HAP-1 (cell line): ENCODE results near the gene STRBP.
"Not testable (repeated sequence)": the region's sequence is repeated elsewhere in the genome, so short reads cannot be mapped to it uniquely, and the experiment has no call there.

Experiments
- DNase-seq, 2 experiments: peaks; one replicate each; pipeline ENCODE4 v3.0.0-alpha.2; 2016 to 2020; ENCODE audit warnings: low spot score in 2 of 2
- H3K27me3 ChIP-seq: fragments of 250-450 bp; sonication (Bioruptor Pico); 2 replicates; pipeline ENCODE4 v1.5.1; 2020; ENCODE audit warnings: low read depth, mild to moderate bottlenecking, moderate library complexity
- H3K36me3 ChIP-seq: fragments of 250-450 bp; sonication (Bioruptor Pico); replicated peaks from 2 replicates; pipeline ENCODE4 v1.5.1; 2020; ENCODE audit warnings: mild to moderate bottlenecking
- H3K4me1 ChIP-seq: fragments of 250-450 bp; sonication (Bioruptor Pico); 2 replicates; pipeline ENCODE4 v1.5.1; 2020; ENCODE audit warnings: mild to moderate bottlenecking
- H3K4me3 ChIP-seq: fragments of 250-450 bp; sonication (Bioruptor Pico); 2 replicates; pipeline ENCODE4 v1.5.1; 2020; ENCODE audit warnings: mild to moderate bottlenecking, moderate library complexity
- H3K9me3 ChIP-seq: fragments of 250-450 bp; sonication (Bioruptor Pico); 2 replicates; pipeline ENCODE4 v1.5.1; 2020; ENCODE audit warnings: mild to moderate bottlenecking, moderate library complexity
- in situ Hi-C: fragments of 300-500 bp; cut with MboI; formaldehyde crosslinking; loops from 3 replicates; pipeline ENCODE4 v1.14.3; 2020; ENCODE audit warnings: low sequenced_read_pairs, inconsistent platforms, mixed read lengths

The STRBP gene

DNA sequence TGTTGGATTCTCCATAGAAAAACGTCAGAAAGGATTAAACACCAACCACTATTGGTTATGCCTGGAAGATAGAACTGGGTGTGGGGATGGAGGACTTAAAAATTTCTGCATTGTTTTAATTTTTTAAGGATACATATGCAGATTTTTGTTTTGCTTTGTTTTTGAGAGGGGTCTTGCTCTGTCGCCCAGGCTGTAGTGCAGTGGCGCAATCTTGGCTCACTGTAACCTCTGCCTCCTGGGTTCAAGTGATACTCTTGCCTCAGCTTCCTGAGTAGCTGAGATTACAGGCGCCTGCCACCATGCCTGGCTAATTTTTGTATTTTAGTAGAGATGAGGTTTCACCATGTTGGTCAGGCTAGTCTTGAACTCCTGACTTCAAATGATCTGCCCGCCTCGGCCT is 2.7 kb upstream of the STRBP start:
- H3K4me3 ChIP-seq, H3K36me3 ChIP-seq, DNase-seq, H3K27me3 ChIP-seq, H3K4me1 ChIP-seq, in situ Hi-C loops, H3K9me3 ChIP-seq: not testable (repeated sequence)

DNA sequence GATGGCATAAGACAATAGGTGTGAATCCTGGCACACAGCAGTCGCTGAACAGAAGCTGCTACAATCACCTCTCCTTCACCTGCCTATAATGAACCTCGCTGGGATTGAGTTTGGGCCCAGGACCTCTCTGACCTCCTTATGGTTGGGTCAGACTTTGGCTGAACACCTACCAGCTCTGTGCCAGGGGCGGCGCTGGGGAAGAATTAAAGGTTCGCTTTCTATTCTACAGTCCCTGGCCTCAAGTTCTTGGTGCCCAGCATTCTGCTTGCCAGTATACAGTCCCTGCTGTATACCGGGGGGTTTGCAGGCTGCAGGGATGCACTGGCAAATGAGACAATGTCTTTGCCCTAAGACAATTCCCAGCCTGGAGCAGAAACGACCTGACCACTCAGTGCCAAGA is 895 bp upstream of the STRBP start:
- Histone ChIP-seq H3K27me3 (no peaks in the 10 kb centered on the region), H3K36me3 (no peaks in the 10 kb centered on the region), H3K4me1 (peaks cover 14% of the 10 kb centered on the region), H3K9me3 (no peaks in the 10 kb centered on the region), H3K4me3 (peak overlapping the region; percentile 58)
- in situ Hi-C loops = no loop called here
- no peak for DNase-seq

DNA sequence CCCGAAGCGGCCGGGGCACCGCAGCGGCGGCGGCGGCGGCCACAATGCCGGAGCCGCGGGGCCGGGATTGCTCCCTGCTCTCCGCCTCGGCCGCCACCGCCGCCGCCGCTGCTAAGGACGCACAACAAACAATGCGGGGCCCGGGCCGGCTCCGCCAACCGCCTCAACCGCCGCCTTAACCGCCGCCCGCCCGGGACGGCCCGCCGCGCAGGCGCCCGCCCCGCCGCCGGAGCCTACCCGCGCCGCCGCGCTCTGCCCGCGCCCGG is 254 bp downstream of the STRBP start:
- in situ Hi-C loops = no loop called here
- H3K9me3 ChIP-seq = no peaks in the 10 kb centered on the region
- H3K4me1 ChIP-seq = peaks cover 16% of the 10 kb centered on the region
- no peaks in the 10 kb centered on the region for H3K27me3 ChIP-seq
- no peaks in the 10 kb centered on the region for H3K36me3 ChIP-seq
- H3K4me3 ChIP-seq = peak overlapping the region; percentile 51
- peak in 1 of 2 experiments; percentile 67 for DNase-seq

DNA sequence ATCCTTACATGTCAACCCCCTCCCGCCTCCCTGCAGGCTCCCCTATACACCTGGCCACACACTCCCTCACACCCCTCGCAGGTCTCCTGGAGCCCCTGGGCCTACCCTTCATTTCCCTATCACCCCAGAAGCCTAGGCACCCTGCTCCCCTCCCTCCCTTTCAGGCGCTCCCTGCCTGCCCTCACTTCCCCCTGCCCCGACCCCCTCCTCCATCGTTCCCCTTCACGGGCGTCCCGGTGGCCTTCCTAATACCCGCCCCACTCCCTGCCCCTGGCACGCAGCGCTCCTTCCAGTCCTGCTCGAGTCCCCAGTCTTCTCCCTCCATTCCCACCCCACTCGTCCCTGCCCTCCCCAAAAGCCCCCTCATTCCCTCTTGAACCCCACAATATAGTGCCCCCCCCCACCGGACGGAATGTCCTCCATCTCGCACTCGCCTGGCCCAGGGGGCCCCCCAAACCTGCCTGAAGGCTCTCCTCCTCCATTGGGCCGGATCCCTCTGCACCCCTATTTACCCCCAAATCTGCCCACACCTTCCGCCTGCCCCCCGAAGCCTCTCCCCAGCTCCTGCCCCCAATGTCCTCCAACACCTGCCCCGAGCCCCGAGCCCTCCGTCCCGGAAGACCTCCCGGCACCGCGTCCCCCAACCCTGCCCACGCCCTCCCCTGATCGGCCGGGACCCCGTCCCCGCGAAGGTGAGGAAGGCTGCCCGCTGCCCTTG is 746 bp downstream of the STRBP start:
- in situ Hi-C loops = no loop called here
- DNase-seq = peak in 1 of 2 experiments; percentile 34
- H3K36me3 ChIP-seq = no peaks in the 10 kb centered on the region
- peaks cover 21% of the 10 kb centered on the region for H3K4me1 ChIP-seq
- H3K9me3 ChIP-seq = no peaks in the 10 kb centered on the region
- no peaks in the 10 kb centered on the region for H3K27me3 ChIP-seq
- H3K4me3 ChIP-seq = peak overlapping the region; percentile 51

DNA sequence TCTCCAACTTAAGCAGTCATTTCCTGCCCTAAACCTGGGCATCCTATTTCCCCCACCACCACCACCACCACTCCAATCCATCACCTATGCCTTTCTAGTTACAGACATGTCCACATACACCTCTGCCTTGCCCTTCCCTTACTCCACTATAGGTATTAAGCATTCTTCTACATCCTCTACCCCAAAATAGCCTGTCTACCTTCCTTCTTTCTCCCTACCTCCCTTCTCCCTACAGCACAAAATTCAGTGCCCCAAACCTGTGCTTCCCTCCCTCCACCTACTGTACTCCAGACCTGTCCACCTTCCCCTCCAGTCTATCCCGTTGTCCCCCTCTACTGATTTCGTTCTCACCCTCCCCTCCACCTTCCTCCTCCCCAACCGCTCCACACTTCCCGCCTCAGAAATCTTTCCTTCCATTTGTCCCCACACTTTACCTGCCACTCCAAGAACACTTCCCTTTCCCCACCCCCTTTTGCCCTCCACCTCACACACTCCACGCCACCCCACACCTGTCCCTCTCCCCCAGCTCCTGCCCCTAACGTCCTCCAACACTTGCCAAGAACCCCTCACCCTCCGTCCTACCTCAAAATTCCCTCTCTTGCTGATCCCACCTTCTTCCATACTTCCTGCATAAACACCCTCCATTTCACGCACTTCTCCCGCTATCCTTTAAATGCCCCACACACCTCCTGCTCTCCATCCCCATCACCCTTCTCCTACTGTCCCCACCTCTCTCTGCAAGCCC is 1.6 kb downstream of the STRBP start:
- H3K9me3 ChIP-seq = no peaks in the 10 kb centered on the region
- no peaks in the 10 kb centered on the region for H3K27me3 ChIP-seq
- H3K36me3 ChIP-seq = no peaks in the 10 kb centered on the region
- no peak for DNase-seq
- H3K4me1 ChIP-seq = peaks cover 23% of the 10 kb centered on the region
- in situ Hi-C loops = no loop called here
- H3K4me3 ChIP-seq = peak overlapping the region; percentile 51

DNA sequence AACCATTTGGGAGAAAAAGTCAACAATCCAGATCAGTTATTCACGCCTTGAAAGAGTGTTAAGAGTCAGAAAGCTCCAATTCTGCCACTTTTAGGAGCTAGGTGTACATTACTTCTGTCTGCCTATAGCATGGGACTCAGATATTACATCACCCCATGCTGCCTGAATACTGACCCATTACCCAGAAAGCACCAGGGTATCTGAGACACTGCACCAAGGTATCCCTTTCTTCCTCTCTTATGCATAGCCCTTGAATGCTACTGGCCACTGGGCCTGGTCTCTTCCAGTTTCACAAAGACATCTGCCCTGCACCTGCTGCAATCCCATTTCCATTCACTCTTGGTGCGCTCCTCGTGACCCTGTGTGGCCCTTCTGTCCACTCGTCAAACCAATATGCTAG is 2.6 kb downstream of the STRBP start:
- in situ Hi-C loops = no loop called here
- peaks cover 23% of the 10 kb centered on the region for H3K4me1 ChIP-seq
- no peak for DNase-seq

DNA sequence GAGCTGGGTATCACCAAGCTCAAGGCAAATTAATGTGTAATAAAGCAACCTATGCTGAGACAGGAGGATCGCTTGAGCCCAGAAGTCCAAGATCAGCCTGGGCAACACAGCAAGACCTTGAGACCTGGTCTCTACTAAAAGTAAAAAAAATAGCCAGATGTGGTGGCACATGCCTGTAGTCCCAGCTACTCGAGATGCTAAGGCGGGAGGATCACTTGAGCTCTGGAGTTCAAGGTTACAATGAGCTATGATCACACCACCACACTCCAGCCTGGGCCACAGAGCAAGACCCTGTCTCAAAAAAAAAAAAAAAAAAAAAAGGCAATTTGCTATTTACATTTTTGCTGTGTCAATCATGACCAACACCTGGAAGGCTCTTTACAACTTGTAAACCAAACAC is 5.2 kb downstream of the STRBP start:
- Histone ChIP-seq H3K36me3 (no peaks in the 10 kb centered on the region), H3K4me1 (peaks cover 19% of the 10 kb centered on the region), H3K9me3 (no peaks in the 10 kb centered on the region), H3K27me3 (no peaks in the 10 kb centered on the region), H3K4me3 (no peak overlapping the region)
- DNase-seq = no peak
- in situ Hi-C loops = no loop called here

More for the DNA sequence above, 2.6 kb downstream of the STRBP start:
- H3K9me3 ChIP-seq = no peaks in the 10 kb centered on the region
- no peaks in the 10 kb centered on the region for H3K27me3 ChIP-seq
- H3K4me3 ChIP-seq = no peak overlapping the region
- H3K36me3 ChIP-seq = no peaks in the 10 kb centered on the region

DNA sequence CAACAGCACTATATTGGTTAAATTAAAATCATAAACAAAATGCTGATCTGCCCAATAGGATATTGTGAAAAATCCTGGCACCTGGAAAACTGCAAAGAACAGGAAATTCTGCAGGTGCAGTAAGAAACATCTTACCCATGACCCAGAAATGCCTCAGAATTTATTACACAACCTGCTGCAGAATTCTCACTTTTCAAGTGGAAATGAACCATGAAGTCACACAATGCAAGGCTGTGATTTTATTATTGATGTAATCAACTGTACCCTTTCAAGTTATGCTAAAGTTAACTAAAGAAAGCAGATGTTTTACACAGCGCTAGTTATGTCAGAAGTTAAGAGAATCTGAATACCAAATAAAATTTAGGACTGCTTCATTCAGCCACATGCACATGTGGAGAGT is 6.0 kb downstream of the STRBP start:
- no peak overlapping the region for H3K4me3 ChIP-seq
- peaks cover 19% of the 10 kb centered on the region for H3K4me1 ChIP-seq
- no peaks in the 10 kb centered on the region for H3K27me3 ChIP-seq
- DNase-seq = peak in 1 of 2 experiments; percentile 74
- in situ Hi-C loops = no loop called here
- no peaks in the 10 kb centered on the region for H3K9me3 ChIP-seq
- no peaks in the 10 kb centered on the region for H3K36me3 ChIP-seq

DNA sequence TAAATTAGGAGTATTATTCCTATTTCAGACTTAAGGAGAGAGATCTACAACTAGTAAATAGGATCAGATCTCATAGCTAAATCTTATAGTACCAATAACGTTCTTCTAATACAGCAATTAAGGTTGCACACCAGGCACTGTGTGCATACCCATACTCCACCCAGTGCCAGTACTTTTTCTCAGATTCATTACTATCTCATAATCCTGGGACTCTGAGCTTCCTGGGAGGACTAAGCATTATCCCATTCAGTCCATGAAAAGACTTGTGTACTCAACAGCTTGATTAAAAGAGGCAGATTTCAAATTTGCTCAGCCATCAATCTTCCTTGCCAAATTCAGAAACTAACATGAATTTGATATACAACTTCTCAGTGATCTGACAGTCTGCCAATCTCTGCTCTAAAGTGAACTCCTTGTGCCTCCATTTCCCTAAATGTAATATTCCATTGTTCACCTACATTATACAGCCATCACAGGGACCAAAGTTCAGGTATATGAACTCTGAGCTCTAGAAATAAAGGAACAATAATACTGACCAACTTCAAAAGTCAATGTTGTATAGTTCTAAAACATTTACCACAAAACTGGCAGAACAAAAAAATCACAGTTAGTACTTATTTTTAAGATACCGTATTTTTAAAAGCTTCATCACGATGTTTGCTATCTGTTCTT is 7.2 kb downstream of the STRBP start:
- H3K36me3 ChIP-seq = no peaks in the 10 kb centered on the region
- H3K4me1 ChIP-seq = peaks cover 19% of the 10 kb centered on the region
- in situ Hi-C loops = no loop called here
- no peak overlapping the region for H3K4me3 ChIP-seq
- DNase-seq = no peak
- H3K27me3 ChIP-seq = no peaks in the 10 kb centered on the region
- no peaks in the 10 kb centered on the region for H3K9me3 ChIP-seq

DNA sequence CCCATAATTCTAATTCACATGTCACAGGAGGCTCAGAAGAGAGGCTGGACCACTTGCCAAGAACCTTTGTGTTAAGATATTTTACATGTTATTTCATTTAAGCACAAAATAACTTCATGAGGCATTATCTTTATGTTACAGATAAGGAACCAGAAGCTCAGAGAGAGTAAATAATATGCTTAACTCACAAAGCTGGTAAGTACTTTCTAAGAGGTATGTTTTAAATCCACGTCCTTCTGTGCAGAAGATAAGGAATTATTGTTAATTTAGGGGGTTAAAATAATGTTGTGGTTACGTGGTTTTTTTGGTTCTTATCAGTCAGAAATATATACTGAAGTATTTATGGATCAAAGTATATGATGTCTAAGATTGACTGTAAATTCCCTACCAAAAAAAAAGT is 8.0 kb downstream of the STRBP start:
- Histone ChIP-seq H3K4me1 (peaks cover 19% of the 10 kb centered on the region), H3K9me3 (no peaks in the 10 kb centered on the region), H3K36me3 (no peaks in the 10 kb centered on the region), H3K27me3 (no peaks in the 10 kb centered on the region), H3K4me3 (no peak overlapping the region)
- DNase-seq = no peak
- in situ Hi-C loops = no loop called here

DNA sequence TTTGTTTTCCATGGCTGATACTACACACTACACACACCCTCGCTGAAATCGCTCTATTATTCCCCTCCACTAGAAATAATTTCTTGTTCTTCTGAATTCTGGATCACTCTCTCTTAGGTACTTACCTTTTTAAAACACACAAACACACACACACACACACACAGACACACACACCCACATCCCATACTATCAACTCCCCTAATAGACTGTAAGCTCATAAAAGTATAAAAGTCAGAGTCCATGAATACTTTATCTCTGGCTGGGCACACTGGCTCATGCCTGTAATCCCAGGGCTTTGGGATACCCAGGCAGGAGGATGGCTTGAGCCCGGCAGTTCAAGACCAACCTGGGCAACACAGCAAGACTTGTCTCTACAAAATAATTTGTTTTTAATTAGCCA is 11.1 kb downstream of the STRBP start:
- no peaks in the 10 kb centered on the region for H3K9me3 ChIP-seq
- in situ Hi-C loops = no loop called here
- H3K27me3 ChIP-seq = no peaks in the 10 kb centered on the region
- H3K4me3 ChIP-seq = no peak overlapping the region
- DNase-seq = no peak
- no peaks in the 10 kb centered on the region for H3K36me3 ChIP-seq
- no peaks in the 10 kb centered on the region; the same call in 1 of the 2 replicates for H3K4me1 ChIP-seq

DNA sequence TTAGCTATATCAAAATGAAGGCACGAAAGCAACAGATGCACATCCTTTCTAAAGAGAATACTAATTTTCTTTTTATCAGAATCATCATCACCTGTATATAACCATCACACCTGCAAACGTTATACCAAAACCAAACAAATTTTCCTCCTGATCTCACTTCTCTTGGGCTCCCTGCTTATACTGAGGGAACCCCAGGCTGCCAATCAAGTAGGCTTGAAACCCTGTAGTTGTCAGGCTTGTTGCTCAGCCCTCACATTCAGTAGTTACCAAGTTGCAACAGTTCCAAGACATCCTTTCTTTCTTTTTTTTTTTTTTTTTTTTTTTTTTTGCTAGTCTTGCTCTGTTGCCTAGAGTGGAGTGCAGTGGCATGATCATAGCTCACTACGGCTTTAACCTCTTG is 12.7 kb downstream of the STRBP start:
- Histone ChIP-seq H3K4me3 (no peak overlapping the region), H3K4me1 (no peaks in the 10 kb centered on the region), H3K27me3 (no peaks in the 10 kb centered on the region), H3K36me3 (no peaks in the 10 kb centered on the region), H3K9me3 (no peaks in the 10 kb centered on the region)
- no peak for DNase-seq
- in situ Hi-C loops = no loop called here

DNA sequence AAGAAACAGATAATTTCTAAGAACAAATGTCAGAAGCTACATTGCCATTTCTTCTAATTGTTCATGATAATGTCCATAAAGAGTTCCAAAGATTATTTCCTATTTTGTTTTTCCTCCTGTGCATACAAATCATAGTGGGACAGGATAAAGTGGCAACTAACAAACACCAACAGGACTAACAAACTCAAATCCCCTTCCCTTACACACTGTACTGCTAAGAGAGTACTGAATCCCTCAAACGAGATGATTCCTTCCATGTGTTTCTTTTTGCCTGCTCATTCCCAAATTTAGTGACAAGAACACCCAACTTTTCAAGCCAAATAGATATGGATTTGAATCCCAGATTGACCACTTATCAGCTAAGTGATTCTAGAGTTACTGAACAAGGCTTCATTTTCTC is 15.2 kb downstream of the STRBP start:
- H3K4me1 ChIP-seq = no peaks in the 10 kb centered on the region

DNA sequence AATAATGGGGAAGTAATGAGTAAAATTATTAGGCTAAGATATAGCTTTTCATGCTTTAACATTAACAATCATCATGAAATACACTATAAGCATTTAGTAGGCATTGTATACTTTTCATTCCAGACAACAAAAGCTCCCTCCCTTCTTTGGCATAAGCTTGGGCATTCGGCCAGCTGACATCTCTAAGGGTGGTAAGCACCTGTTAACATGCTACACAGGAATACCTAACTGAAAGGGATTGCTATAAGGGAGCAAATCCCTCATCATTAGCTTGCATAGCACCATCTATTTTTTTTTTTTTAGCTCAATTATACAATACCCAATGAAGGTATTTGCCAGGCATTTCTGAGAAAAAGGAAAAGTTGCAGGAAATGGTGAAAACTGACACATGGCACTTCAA is 16.6 kb downstream of the STRBP start:
- Histone ChIP-seq H3K4me1 (peaks cover 3% of the 10 kb centered on the region), H3K4me3 (no peak overlapping the region), H3K36me3 (no peaks in the 10 kb centered on the region), H3K27me3 (no peaks in the 10 kb centered on the region), H3K9me3 (no peaks in the 10 kb centered on the region)
- no peak for DNase-seq
- in situ Hi-C loops = no loop called here

More for the DNA sequence above, 15.2 kb downstream of the STRBP start:
- Histone ChIP-seq H3K9me3 (no peaks in the 10 kb centered on the region), H3K36me3 (no peaks in the 10 kb centered on the region), H3K27me3 (no peaks in the 10 kb centered on the region), H3K4me3 (no peak overlapping the region)
- DNase-seq = no peak
- in situ Hi-C loops = no loop called here
